Liver (tissue), 9 donors: ENCODE measurements around the gene KRT85. TPM values are rescaled to one million over a fixed set of nuclear protein-coding genes. Genes with fewer than 3 reads are reported as not detected.

Experiments
- DNase-seq: peaks from one replicate; pipeline ENCODE4 v3.0.0-alpha.2; 2017; ENCODE audit warnings: low spot score
- H3K27ac ChIP-seq, 2 donors: one replicate each; pipeline ENCODE4 v1.7.0; 2013; ENCODE audit warnings: inconsistent platforms in 2 of 2, low read length in 2 of 2, control low read depth in 1 of 2, low read depth in 1 of 2, mild to moderate bottlenecking in 1 of 2
- H3K27me3 ChIP-seq, 4 donors: one replicate each; pipeline versions ENCODE4 v1.6.1 to v1.7.0; 2013; ENCODE audit warnings: low read length in 3 of 4, inconsistent platforms in 1 of 4, mild to moderate bottlenecking in 1 of 4, moderate library complexity in 1 of 4; ENCODE audit not compliant: control insufficient read depth in 4 of 4, insufficient read depth in 4 of 4
- H3K36me3 ChIP-seq, 4 donors: one replicate each; pipeline versions ENCODE4 v1.6.1 to v1.7.0; 2013; ENCODE audit warnings: low read length in 3 of 4, mild to moderate bottlenecking in 3 of 4, low read depth in 1 of 4, moderate library complexity in 1 of 4; ENCODE audit not compliant: control insufficient read depth in 4 of 4, insufficient read depth in 3 of 4
- H3K4me1 ChIP-seq, 4 donors: one replicate each; pipeline versions ENCODE4 v1.6.1 to v1.7.0; 2013; ENCODE audit warnings: low read length in 3 of 4, mild to moderate bottlenecking in 3 of 4, moderate library complexity in 1 of 4; ENCODE audit not compliant: control insufficient read depth in 4 of 4, insufficient read depth in 4 of 4
- H3K4me3 ChIP-seq, 3 donors: one replicate each; pipeline versions ENCODE4 v1.6.1 to v1.7.0; 2013; ENCODE audit warnings: low read length in 3 of 3, control low read depth in 1 of 3, low read depth in 1 of 3, mild to moderate bottlenecking in 1 of 3
- H3K9ac ChIP-seq, 2 donors: one replicate each; pipeline ENCODE4 v1.7.0; 2013; ENCODE audit warnings: low read length in 2 of 2, mild to moderate bottlenecking in 2 of 2, moderate library complexity in 2 of 2, control low read depth in 1 of 2, low read depth in 1 of 2
- H3K9me3 ChIP-seq, 4 donors: one replicate each; pipeline versions ENCODE4 v1.6.1 to v1.7.0; 2013; ENCODE audit warnings: low read length in 3 of 4; ENCODE audit not compliant: control insufficient read depth in 4 of 4
- ATF3 ChIP-seq: IDR thresholded peaks from 2 replicates; pipeline ENCODE4 v1.6.1; 2016; ENCODE audit warnings: antibody characterized with exemption
- CTCF ChIP-seq: fragments of 150-350 bp; IDR thresholded peaks from 2 replicates; pipeline ENCODE4 v1.5.1; 2017; ENCODE audit warnings: improper control_type of control experiment, low read depth, low read length; ENCODE audit not compliant: missing input control
- EGR1 ChIP-seq, 2 donors: IDR thresholded peaks; 2 replicates each; pipeline ENCODE4 v1.6.1; 2016 to 2018; ENCODE audit warnings: antibody characterized with exemption in 2 of 2, low read depth in 2 of 2
- FOXA1 ChIP-seq: IDR thresholded peaks from 2 replicates; pipeline ENCODE4 v1.6.1; 2016; ENCODE audit warnings: antibody characterized with exemption
- FOXA2 ChIP-seq: IDR thresholded peaks from 2 replicates; pipeline ENCODE4 v1.6.1; 2016; ENCODE audit warnings: antibody characterized with exemption
- GABPA ChIP-seq, 2 donors: IDR thresholded peaks in 1 of 2; conservative IDR thresholded peaks in 1 of 2; 2 replicates each; pipeline ENCODE4 v1.6.1; 2016; ENCODE audit warnings: antibody characterized with exemption in 2 of 2, mild to moderate bottlenecking in 1 of 2, moderate library complexity in 1 of 2
- HNF4A ChIP-seq, 2 donors: conservative IDR thresholded peaks; 2 replicates each; pipeline ENCODE4 v1.6.1; 2016; ENCODE audit warnings: antibody characterized with exemption in 2 of 2, mild to moderate bottlenecking in 2 of 2
- HNF4G ChIP-seq: IDR thresholded peaks from 2 replicates; pipeline ENCODE4 v1.6.1; 2016; ENCODE audit warnings: antibody characterized with exemption
- JUND ChIP-seq, 2 donors: IDR thresholded peaks; 2 replicates each; pipeline ENCODE4 v1.6.1; 2016; ENCODE audit warnings: antibody characterized with exemption in 2 of 2
- MAX ChIP-seq: IDR thresholded peaks from 2 replicates; pipeline ENCODE4 v1.6.1; 2016; ENCODE audit warnings: antibody characterized with exemption
- NR2F2 ChIP-seq: IDR thresholded peaks from 2 replicates; pipeline ENCODE4 v1.6.1; 2016; ENCODE audit warnings: antibody characterized with exemption
- RAD21 ChIP-seq, 2 donors: IDR thresholded peaks; 2 replicates each; pipeline ENCODE4 v1.6.1; 2016; ENCODE audit warnings: antibody characterized with exemption in 2 of 2, mild to moderate bottlenecking in 2 of 2
- REST ChIP-seq: IDR thresholded peaks from 2 replicates; pipeline ENCODE4 v1.6.1; 2016; ENCODE audit warnings: antibody characterized with exemption, mild to moderate bottlenecking
- RXRA ChIP-seq, 2 donors: IDR thresholded peaks; 2 replicates each; pipeline ENCODE4 v1.6.1; 2017 to 2018; ENCODE audit warnings: antibody characterized with exemption in 2 of 2, mild to moderate bottlenecking in 1 of 2
- SP1 ChIP-seq: IDR thresholded peaks from 2 replicates; pipeline ENCODE4 v1.6.1; 2018; ENCODE audit warnings: antibody characterized with exemption, mild to moderate bottlenecking
- TAF1 ChIP-seq: conservative IDR thresholded peaks from 2 replicates; pipeline ENCODE4 v1.6.1; 2016; ENCODE audit warnings: antibody characterized with exemption, mild to moderate bottlenecking
- YY1 ChIP-seq: IDR thresholded peaks from 2 replicates; pipeline ENCODE4 v1.6.1; 2016; ENCODE audit warnings: antibody characterized with exemption, mild to moderate bottlenecking
- ZBTB33 ChIP-seq: IDR thresholded peaks from 2 replicates; pipeline ENCODE4 v1.6.1; 2016; ENCODE audit warnings: antibody characterized with exemption
- WGBS: extraction: QIAGEN DNeasy Blood & Tissue Kit; methylation state at CpG from one replicate; pipeline ENCODE4 v1.1.7; 2013; 5-methylcytosine and 5-hydroxymethylcytosine counted together
- polyA plus RNA-seq, 2 donors: library from polyadenylated mRNA; stranded (reverse) in 1 of 2; unstranded in 1 of 2; fragments of 200-250 nt in 1 of 2; fragments of >200 nt in 1 of 2; fragmentation: Nextera tagmentation in 1 of 2; extraction: Ambion mirVana in 1 of 2; gene quantifications; one replicate each; pipeline versions ENCODE4 v1.2.1 to v1.2.3, GENCODE V29; 2013 to 2015
- total RNA-seq, 2 donors: library from RNA; depleted of rRNA; stranded (reverse); fragments of >200 nt; gene quantifications; one replicate each; pipeline ENCODE4 v1.2.3, GENCODE V29; 2014
- donor health status: healthy.
- donor health status: healthy.
- donor health status: healthy.
- donor health status: healthy.
- donor health status: healthy.

Gene KRT85
- total and polyA plus RNA-seq, 4 donors, result not detected

- Histone ChIP-seq H3K9ac (no peak overlapping the region), H3K27ac (no peak overlapping the region), H3K4me1 (no peaks in the 10 kb centered on the region), H3K9me3 (no peaks in the 10 kb centered on the region), H3K4me3 (no peak overlapping the region), H3K36me3 (no peaks in the 10 kb centered on the region), H3K27me3 (peaks cover 0 to 3% (median 1%) of the 10 kb centered on the region in 4 donors)
- TF ChIP-seq RXRA (IDR thresholded peaks at IDR 0.05), result no peak
- TF ChIP-seq GABPA (IDR thresholded peaks at IDR 0.05 in 1 of 2, conservative IDR thresholded peaks at IDR 0.05 in 1 of 2), result no peak
- no peak for TF ChIP-seq REST
- TF ChIP-seq RAD21 (IDR thresholded peaks at IDR 0.05), result no peak
- no peak for TF ChIP-seq SP1
- no peak for DNase-seq
- WGBS, result 71% methylated on average over 4 of the region's 4 CpGs
Observed at GRCh38 chr12:52321418-52321817, 45.9 kb downstream of the KRT85 start.

- H3K4me3 ChIP-seq, result no peak within 1 kb of the TSS
- DNase-seq, result no peak
- H3K27me3 ChIP-seq, result peaks cover 0 to 3% (median 1%) of the 10 kb centered on the region in 4 donors
- H3K4me1 ChIP-seq, result no peaks in the 10 kb centered on the region
- no peak within 1 kb of the TSS for H3K27ac ChIP-seq
- H3K9me3 ChIP-seq, result no peaks in the 10 kb centered on the region
- H3K9ac ChIP-seq, result no peak within 1 kb of the TSS
- WGBS, result 72% methylated on average over 35 of the region's 35 CpGs
- H3K36me3 ChIP-seq, result no peaks in the 10 kb centered on the region
- TF ChIP-seq RAD21 (IDR thresholded peaks at IDR 0.05) (no peak), CTCF (no peak), SP1 (no peak), JUND (IDR thresholded peaks at IDR 0.05) (no peak), HNF4A (conservative IDR thresholded peaks at IDR 0.05) (no peak), FOXA2 (no peak), NR2F2 (no peak), TAF1 (no peak), ATF3 (no peak), MAX (no peak), ZBTB33 (no peak), YY1 (no peak), GABPA (IDR thresholded peaks at IDR 0.05 in 1 of 2, conservative IDR thresholded peaks at IDR 0.05 in 1 of 2) (no peak), RXRA (IDR thresholded peaks at IDR 0.05) (no peak), FOXA1 (no peak), EGR1 (IDR thresholded peaks at IDR 0.05; ENCODE audit: low read depth in 2 of 2) (no peak), REST (no peak), HNF4G (no peak)
Observed at GRCh38 chr12:52320784-52321400, 46.4 kb downstream of the KRT85 start, which contains the start of gene KRT83. KRT83 (minus strand) TSS chr12:52321398; CDS start chr12:52321335, 63 bp downstream.
